OCI-LY3 (cell line): ENCODE measurements around the gene URB2.

Source experiments
- CTCF ChIP-seq: fragments of 200-600, 300-600 bp; sonication (generic); IDR thresholded peaks from 2 replicates; pipeline ENCODE4 v1.5.1; 2014; ENCODE audit warnings: antibody characterized with exemption, low read length, low read depth
- EZH2phosphoT487 ChIP-seq: fragments of 200-600 bp; shearing (Covaris generic); IDR thresholded peaks from 2 replicates; pipeline ENCODE4 v1.6.1; 2018; ENCODE audit warnings: antibody characterized with exemption, mixed run types, low read depth

GRCh38 chr1:229637746-229638145, 11.7 kb downstream of the URB2 start:
- no peak for TF ChIP-seq CTCF
- TF ChIP-seq EZH2phosphoT487 = no peak
